Measurements from ENCODE around the gene DHX34. TPM values are rescaled to one million over a fixed set of nuclear protein-coding genes. Genes with fewer than 3 reads are reported as not detected.

The DHX34 gene
- total and polyA plus RNA-seq, 2 experiments from 2014 or later, result 7.7 to 11.0 TPM

DNA sequence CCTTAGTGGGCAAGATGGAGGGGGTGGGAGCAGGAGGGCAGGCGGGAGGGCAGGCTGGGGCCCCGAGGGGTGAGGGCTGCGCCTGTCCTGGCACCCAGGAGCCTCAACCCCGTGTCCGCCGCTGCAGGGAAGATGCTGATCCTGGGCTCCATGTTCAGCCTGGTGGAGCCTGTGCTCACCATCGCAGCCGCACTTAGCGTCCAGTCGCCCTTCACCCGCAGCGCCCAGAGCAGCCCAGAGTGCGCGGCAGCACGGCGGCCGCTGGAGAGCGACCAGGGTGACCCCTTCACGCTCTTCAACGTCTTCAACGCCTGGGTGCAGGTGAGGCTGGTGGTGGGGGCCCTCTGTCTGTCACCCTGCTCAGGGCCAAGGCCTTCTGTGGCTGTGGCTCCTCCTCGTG lies 23.5 kb downstream of the DHX34 start:
- WGBS, 2 experiments (ENCODE audit: low coverage in 1 of 2, low lambda C conversion rate in 2 of 2, missing lambda C conversion rate in 2 of 2), result 94 to 95% methylated on average over 18 to 19 of the region's 22 CpGs
- Histone ChIP-seq H2AFZ (no peak overlapping the region), H3K27me3 (replicated peaks; ENCODE audit: insufficient read depth) (no peaks in the 10 kb centered on the region), H4K20me1 (ENCODE audit: insufficient read depth) (no peaks in the 10 kb centered on the region), H3F3A (ENCODE audit: insufficient read depth) (peaks cover 8% of the 10 kb centered on the region; the same call in 1 of the 2 replicates), H3K36me3 (ENCODE audit: low read depth) (no peaks in the 10 kb centered on the region; the same call in 1 of the 2 replicates), H3K27ac (no peak overlapping the region), H3K9me3 (ENCODE audit: low read depth) (no peaks in the 10 kb centered on the region), H3K79me2 (ENCODE audit: insufficient read depth) (no peaks in the 10 kb centered on the region), H3K4me2 (ENCODE audit: unreplicated experiment) (no peak overlapping the region), H3K4me3 (no peak overlapping the region), H3K9ac (no peak overlapping the region), H3K9me2 (ENCODE audit: insufficient read depth) (no peaks in the 10 kb centered on the region), H3K4me1 (ENCODE audit: insufficient read depth) (peaks cover 11% of the 10 kb centered on the region)
- DNase-seq, result no peak
- TF ChIP-seq EZH2phosphoT487 (IDR thresholded peaks at IDR 0.05; ENCODE audit: insufficient read depth, low read depth), result no peak
- in situ Hi-C loops (cut with MboI), result no loop called here

GRCh38 chr19:47373246-47374240 lies 24.4 kb downstream of the DHX34 start:
- no peak overlapping the region for H3K9ac ChIP-seq
- no peaks in the 10 kb centered on the region for H3K9me2 ChIP-seq (ENCODE audit: insufficient read depth)
- H3K36me3 ChIP-seq (ENCODE audit: low read depth), result no peaks in the 10 kb centered on the region; the same call in 1 of the 2 replicates
- peaks cover 8% of the 10 kb centered on the region; the same call in 1 of the 2 replicates for H3F3A ChIP-seq (ENCODE audit: insufficient read depth)
- no peaks in the 10 kb centered on the region for H3K79me2 ChIP-seq (ENCODE audit: insufficient read depth)
- no peak overlapping the region for H3K4me2 ChIP-seq (ENCODE audit: unreplicated experiment)
- H3K27ac ChIP-seq, result no peak overlapping the region
- in situ Hi-C loops (cut with MboI), result no loop called here
- DNase-seq, result no peak
- no peaks in the 10 kb centered on the region for H4K20me1 ChIP-seq (ENCODE audit: insufficient read depth)
- H3K9me3 ChIP-seq (ENCODE audit: low read depth), result no peaks in the 10 kb centered on the region
- peaks cover 11% of the 10 kb centered on the region for H3K4me1 ChIP-seq (ENCODE audit: insufficient read depth)
- no peaks in the 10 kb centered on the region for H3K27me3 ChIP-seq (replicated peaks; ENCODE audit: insufficient read depth)
- TF ChIP-seq EZH2 (IDR thresholded peaks at IDR 0.05; ENCODE audit: insufficient read depth, poor library complexity, severe bottlenecking), result no peak
- no peak for TF ChIP-seq EZH2phosphoT487 (IDR thresholded peaks at IDR 0.05; ENCODE audit: insufficient read depth, low read depth)
- 87% methylated on average over 31 to 33 of the region's 33 CpGs for WGBS, 2 experiments (ENCODE audit: low coverage in 1 of 2, low lambda C conversion rate in 2 of 2, missing lambda C conversion rate in 2 of 2)
- H2AFZ ChIP-seq, result no peak overlapping the region
- no peak overlapping the region for H3K4me3 ChIP-seq

DNA sequence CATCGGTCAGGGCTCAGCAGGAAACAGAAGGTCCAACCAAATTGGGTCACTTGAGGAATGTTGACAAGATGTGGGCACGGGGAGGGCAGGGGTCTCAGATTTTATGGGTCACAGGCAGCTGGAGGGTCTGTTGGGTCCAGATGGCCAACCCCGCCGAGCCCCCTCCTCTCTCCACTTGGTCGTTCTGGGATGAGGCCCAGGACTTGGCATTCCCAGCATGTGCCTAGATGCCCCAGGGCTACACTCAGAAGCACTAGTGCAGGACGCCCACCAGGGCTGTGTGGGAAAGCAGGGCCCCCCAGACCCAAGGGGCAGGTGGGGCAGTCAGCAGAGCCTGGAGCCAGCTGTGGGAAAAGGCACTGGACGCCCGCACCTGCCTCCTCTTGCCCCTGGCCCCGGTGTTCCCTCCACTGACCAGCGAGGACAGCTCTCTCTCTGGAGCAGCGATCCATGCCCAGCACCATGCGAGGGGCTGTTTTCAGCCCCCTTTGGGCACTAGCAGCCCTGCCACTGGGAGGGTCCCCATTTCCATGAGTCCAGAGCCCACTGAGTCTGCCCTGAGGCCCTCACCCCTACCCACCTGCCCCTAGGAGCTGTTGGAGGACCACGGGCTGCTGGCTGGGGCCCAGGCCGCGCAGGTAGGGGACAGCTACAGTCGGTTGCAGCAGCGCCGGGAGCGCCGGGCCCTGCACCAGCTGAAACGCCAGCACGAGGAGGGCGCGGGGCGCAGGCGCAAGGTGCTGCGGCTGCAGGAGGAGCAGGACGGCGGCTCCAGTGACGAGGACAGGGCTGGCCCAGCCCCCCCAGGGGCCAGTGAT lies 26.0 kb downstream of the DHX34 start:
- Histone ChIP-seq H4K20me1 (ENCODE audit: insufficient read depth) (no peaks in the 10 kb centered on the region), H3K27me3 (replicated peaks; ENCODE audit: insufficient read depth) (no peaks in the 10 kb centered on the region), H3K4me2 (ENCODE audit: unreplicated experiment) (no peak overlapping the region), H3K9me2 (ENCODE audit: insufficient read depth) (no peaks in the 10 kb centered on the region), H3K36me3 (ENCODE audit: low read depth) (no peaks in the 10 kb centered on the region; the same call in 1 of the 2 replicates), H3K27ac (no peak overlapping the region), H3K79me2 (ENCODE audit: insufficient read depth) (no peaks in the 10 kb centered on the region), H2AFZ (no peak overlapping the region), H3K4me1 (ENCODE audit: insufficient read depth) (peaks cover 8% of the 10 kb centered on the region), H3K9me3 (ENCODE audit: low read depth) (no peaks in the 10 kb centered on the region), H3K9ac (no peak overlapping the region), H3F3A (ENCODE audit: insufficient read depth) (0 out of 2 replicates have a peak, but pooled peaks cover 2% of the 10 kb centered on the region), H3K4me3 (no peak overlapping the region)
- no peak for TF ChIP-seq EZH2phosphoT487 (IDR thresholded peaks at IDR 0.05; ENCODE audit: insufficient read depth, low read depth)
- no peak for TF ChIP-seq EZH2 (IDR thresholded peaks at IDR 0.05; ENCODE audit: insufficient read depth, poor library complexity, severe bottlenecking)
- DNase-seq, result no peak
- 93 to 95% methylated on average over 28 to 30 of the region's 30 CpGs for WGBS, 2 experiments (ENCODE audit: low coverage in 1 of 2, low lambda C conversion rate in 2 of 2, missing lambda C conversion rate in 2 of 2)
- in situ Hi-C loops (cut with MboI), result no loop called here
